ENCODE measurements around the gene RNF4.

- no peak for TF ChIP-seq SPI1 (IDR thresholded peaks at IDR 0.05; ENCODE audit: borderline replicate concordance, low read depth)
- no peak for TF ChIP-seq CTCF (IDR thresholded peaks at IDR 0.05; ENCODE audit: insufficient read depth, low read length)
Observed at GRCh38 chr4:2462992-2463762, 5.7 kb upstream of the RNF4 start.

All from HL-60 (cell line).